ENCODE results near the gene IDS. TPM values are rescaled to one million over a fixed set of nuclear protein-coding genes. Genes with fewer than 3 reads are reported as not detected.
"Not testable (repeated sequence)": the region's sequence is repeated elsewhere in the genome, so short reads cannot be mapped to it uniquely, and the experiment has no call there.

Gene IDS
- total and polyA plus RNA-seq, 8 donors: 8.7 to 138 (median 41.7) TPM

DNA sequence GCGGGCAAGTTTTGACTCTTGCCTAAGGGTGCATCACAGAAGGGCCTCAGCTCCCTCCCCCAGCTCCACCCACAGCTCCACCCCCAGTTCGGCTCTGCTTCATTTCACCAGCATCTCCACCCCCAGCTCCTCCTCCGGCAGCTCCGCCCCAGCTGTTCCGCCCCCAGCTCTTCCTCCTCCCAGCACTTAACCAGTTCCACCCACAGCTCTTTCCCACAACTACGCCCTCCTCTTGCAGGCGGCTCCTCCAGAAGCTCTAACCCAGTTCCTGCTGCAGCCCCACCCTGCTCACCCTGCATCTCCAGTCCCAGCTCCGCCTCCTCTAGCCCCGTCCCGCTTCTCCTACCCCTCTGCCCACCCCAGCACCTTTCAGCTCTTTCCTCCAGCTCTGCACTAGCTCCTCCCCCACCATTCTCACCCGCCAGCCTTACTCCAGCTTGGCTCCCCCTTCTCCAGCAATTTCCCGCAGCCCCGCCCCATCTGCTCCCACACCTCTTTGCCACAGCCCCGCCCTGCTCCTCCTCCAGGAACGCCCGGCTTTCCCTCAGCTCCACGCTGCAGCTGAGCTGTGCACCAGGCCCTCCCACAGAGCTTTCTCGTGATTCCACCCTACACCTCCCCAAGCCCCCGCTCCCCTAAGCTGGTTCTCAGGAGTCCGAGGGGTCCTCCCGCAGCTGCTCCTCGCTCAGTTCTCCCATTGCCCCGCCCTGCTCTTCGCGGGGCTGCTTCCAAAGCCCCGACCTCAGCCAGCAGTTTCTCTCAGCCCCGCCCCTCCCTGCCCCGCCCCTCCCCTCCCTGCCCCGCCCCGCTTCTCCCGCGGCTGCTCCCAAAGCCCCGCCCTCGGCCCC, 34.4 kb upstream of the IDS start:
- DNase-seq: peak; percentile 84 to 96
- intact Hi-C loops (cut with DNase I; ENCODE audit: low total_unique reads): no loop called here
- 1 to 46% (median 4%) methylated on average over 15 to 33 of the region's 34 CpGs for WGBS, 5 donors
- TF ChIP-seq POLR2AphosphoS5 (IDR thresholded peaks at IDR 0.05) (peak in 1 of 3 donors; percentile 5), EP300 (IDR thresholded peaks at IDR 0.05) (no peak), POLR2A (IDR thresholded peaks at IDR 0.05) (no peak)
- TF ChIP-seq, protein P1, sequence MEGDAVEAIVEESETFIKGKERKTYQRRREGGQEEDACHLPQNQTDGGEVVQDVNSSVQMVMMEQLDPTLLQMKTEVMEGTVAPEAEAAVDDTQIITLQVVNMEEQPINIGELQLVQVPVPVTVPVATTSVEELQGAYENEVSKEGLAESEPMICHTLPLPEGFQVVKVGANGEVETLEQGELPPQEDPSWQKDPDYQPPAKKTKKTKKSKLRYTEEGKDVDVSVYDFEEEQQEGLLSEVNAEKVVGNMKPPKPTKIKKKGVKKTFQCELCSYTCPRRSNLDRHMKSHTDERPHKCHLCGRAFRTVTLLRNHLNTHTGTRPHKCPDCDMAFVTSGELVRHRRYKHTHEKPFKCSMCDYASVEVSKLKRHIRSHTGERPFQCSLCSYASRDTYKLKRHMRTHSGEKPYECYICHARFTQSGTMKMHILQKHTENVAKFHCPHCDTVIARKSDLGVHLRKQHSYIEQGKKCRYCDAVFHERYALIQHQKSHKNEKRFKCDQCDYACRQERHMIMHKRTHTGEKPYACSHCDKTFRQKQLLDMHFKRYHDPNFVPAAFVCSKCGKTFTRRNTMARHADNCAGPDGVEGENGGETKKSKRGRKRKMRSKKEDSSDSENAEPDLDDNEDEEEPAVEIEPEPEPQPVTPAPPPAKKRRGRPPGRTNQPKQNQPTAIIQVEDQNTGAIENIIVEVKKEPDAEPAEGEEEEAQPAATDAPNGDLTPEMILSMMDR (IDR thresholded peaks at IDR 0.05): no peak
- Histone ChIP-seq H3K4me1 (peaks cover 0 to 11% (median 8%) of the 10 kb centered on the region in 4 donors), H3K4me3 (peak overlapping the region; percentile 55 to 66 (median 60)), H3K27me3 (no peaks in the 10 kb centered on the region), H3K27ac (peak overlapping the region; percentile 89 to 94 (median 94)), H3K36me3 (peaks cover 0 to 3% (median 1%) of the 10 kb centered on the region in 4 donors), H3K9me3 (no peaks in the 10 kb centered on the region)

DNA sequence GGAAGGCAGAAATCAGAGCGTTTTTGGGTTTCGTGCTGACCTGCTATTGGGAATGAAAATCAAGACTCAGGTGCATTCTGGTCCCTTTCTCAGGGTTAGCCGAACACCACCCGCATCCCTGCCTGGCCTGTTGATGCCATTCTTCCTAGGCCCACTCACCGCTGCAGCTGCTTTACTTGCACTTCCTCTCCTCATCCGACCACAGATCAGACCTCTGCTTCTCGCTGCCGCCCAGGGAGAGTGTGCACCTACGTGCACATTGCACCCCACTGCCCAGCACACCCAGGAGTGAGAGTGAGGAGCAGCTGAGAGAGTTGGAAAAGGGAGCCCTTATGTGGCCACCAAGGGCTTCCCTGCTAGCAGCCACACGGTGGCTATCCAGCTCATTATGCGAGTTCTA, 32.4 kb upstream of the IDS start:
- H3K27me3 ChIP-seq; intact Hi-C loops (cut with DNase I; ENCODE audit: low total_unique reads); H3K9me3 ChIP-seq; H3K36me3 ChIP-seq; DNase-seq; H3K27ac ChIP-seq; H3K4me3 ChIP-seq: not testable (repeated sequence)
- WGBS, 5 donors: 84 to 98% (median 90%) methylated on average over 7 to 9 of the region's 11 CpGs; no CpG with 5 or more reads in 1 of the 5 donors
- H3K4me1 ChIP-seq: peaks cover 0 to 11% (median 8%) of the 10 kb centered on the region in 4 donors

DNA sequence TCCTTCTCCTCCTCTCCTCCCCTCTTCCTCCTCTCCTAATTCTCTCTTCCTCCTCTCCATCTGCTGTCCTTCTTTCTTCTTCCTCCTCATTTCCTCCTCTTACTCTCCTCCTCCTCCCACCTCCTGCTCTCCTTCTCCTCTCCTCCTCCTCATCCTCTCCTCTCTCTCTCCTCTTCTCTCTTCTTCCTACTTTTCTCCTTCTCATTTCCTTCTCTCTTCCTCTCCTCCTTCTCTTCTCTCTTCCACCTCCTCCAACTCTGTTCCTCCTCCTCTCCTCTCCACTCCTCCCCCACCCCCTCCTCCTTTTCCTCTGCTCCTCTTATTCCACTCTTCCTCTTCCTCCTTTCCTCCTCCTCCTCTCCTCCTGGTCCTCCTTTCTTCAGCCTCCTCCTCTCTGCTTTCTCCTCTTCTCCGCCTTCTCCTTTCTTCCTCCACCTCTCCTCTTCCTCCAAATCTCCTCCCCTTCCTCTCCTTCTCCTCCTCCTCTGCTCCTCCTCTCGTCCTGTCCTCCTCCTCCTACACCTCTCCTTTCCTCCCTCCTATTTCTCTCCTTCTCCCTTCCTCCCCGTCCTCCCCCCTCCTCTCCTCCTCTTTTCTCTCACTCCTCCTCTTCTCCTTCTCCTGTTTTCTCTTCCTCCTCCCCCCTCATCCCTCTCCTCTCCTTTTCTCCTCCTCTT, 30.0 kb upstream of the IDS start:
- intact Hi-C loops (cut with DNase I; ENCODE audit: low total_unique reads); H3K27me3 ChIP-seq; H3K27ac ChIP-seq; H3K36me3 ChIP-seq; H3K4me3 ChIP-seq; H3K9me3 ChIP-seq; H3K4me1 ChIP-seq; DNase-seq: not testable (repeated sequence)
- WGBS, 5 donors: 51 to 93% (median 73%) methylated on average over 3 of the region's 3 CpGs

DNA sequence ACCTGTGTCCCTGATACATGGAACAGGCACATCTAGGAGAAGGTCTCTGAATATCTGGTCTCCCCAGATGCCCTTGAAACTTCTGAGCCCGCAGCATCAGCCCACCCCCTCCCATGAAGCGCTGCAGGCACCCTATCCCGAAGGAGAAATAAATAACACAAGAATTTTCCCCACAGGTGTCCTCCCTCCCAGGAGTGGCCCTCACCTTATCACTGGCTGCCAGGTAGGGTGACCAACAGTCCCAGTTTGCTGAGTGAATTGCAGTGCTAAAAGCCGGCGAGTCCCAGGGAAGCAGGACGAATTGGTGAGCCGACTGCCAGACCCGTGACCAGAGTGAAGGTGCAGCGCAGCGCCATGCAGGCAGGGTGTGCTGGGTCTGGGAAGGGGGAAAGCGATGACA, 28.9 kb upstream of the IDS start:
- H3K4me1 ChIP-seq; H3K4me3 ChIP-seq; H3K27me3 ChIP-seq; H3K27ac ChIP-seq; H3K36me3 ChIP-seq; DNase-seq; H3K9me3 ChIP-seq; intact Hi-C loops (cut with DNase I; ENCODE audit: low total_unique reads): not testable (repeated sequence)
- 87 to 98% (median 91%) methylated on average over 8 to 10 of the region's 11 CpGs for WGBS, 5 donors

DNA sequence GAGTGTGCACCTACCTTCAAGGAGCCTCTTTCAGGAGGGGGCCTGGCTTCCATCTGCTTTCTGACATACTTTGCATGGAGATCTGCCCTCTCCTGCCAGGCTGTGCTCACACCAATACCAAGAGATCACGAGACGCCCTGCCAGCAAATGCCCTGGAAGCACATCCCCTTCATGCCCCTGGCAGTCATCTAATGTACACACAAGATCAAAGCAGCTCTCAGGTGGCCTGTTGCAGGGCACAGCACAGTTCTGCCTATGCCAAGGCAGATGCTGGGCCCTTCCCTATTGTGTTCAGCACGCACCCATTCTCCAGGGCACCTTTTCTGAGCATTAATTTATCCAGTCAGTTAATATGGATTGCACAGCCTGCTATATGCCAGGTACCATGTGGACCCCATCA, 27.8 kb upstream of the IDS start:
- DNase-seq; H3K27me3 ChIP-seq; H3K9me3 ChIP-seq; H3K27ac ChIP-seq; intact Hi-C loops (cut with DNase I; ENCODE audit: low total_unique reads); H3K4me1 ChIP-seq; H3K4me3 ChIP-seq: not testable (repeated sequence)
- peaks cover 0 to 13% (median 5%) of the 10 kb centered on the region in 4 donors for H3K36me3 ChIP-seq
- WGBS, 5 donors: 100% methylated on average over 1 of the region's 3 CpGs; no CpG with 5 or more reads in 2 of the 5 donors

DNA sequence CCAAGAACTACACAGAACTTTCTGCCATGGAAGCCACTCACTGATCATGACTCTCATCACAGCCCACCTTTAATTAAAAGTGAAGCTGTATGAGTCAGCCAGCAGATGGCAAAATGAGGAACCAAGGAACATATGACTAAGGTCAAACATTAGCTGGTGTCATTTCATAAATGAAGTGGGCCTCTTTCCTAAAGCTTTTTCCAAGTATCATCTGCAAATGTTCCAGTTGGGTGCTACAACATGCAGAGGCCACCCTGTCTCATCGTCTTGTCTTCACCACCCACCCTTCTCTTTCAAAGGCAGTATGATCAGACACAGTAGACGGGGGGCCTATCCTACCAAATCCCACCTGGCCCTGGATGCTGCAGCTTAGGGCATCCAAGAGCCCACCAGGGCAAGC, 26.5 kb upstream of the IDS start:
- no peak overlapping the region for H3K27ac ChIP-seq
- H3K36me3 ChIP-seq: peaks cover 0 to 13% (median 5%) of the 10 kb centered on the region in 4 donors
- H3K27me3 ChIP-seq: no peaks in the 10 kb centered on the region
- no peak overlapping the region for H3K4me3 ChIP-seq
- intact Hi-C loops (cut with DNase I; ENCODE audit: low total_unique reads): no loop called here
- no peak for DNase-seq
- TF ChIP-seq POLR2A (IDR thresholded peaks at IDR 0.05) (no peak), POLR2AphosphoS5 (IDR thresholded peaks at IDR 0.05) (no peak)
- whole genome bisulfite sequencing, 5 donors: 49 to 84% (median 75%) methylated on average over 1 to 2 of the region's 2 CpGs
- H3K4me1 ChIP-seq: no peaks in the 10 kb centered on the region
- H3K9me3 ChIP-seq: no peaks in the 10 kb centered on the region

DNA sequence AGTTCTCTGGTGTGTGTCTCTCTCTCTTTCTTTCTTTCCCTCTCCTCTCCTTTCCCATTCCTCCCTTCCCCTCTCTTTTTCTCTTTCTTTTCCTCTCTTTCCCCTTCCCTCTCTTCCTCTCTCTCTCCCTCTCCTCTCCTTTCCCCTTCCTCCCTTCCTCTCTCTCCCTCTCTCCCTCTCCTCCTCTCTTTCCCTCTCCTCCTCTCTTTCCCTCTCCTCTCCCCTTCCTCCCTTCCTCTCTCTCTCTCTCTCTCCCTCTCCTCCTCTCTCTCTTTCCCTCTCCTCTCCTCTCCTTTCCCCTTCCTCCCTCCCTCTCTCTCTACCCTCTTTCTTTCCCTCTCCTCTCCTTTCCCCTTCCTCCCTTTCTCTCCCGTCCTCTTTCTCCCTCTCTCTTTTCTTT, 23.3 kb upstream of the IDS start:
- TF ChIP-seq POLR2A (IDR thresholded peaks at IDR 0.05): no peak
- TF ChIP-seq, protein P1 (IDR thresholded peaks at IDR 0.05): no peak
- TF ChIP-seq EP300 (IDR thresholded peaks at IDR 0.05): no peak
- TF ChIP-seq POLR2AphosphoS5 (IDR thresholded peaks at IDR 0.05): no peak
- H3K4me3 ChIP-seq: no peak overlapping the region
- H3K27me3 ChIP-seq: no peaks in the 10 kb centered on the region
- peaks cover 0 to 11% (median 3%) of the 10 kb centered on the region in 4 donors for H3K4me1 ChIP-seq
- no peaks in the 10 kb centered on the region for H3K9me3 ChIP-seq
- 47 to 88% (median 83%) methylated on average over 1 of the region's 1 CpG for WGBS, 5 donors
- H3K36me3 ChIP-seq: peaks cover 0 to 13% (median 0%) of the 10 kb centered on the region in 4 donors
- DNase-seq: no peak
- intact Hi-C loops (cut with DNase I; ENCODE audit: low total_unique reads): no loop called here
- peak overlapping the region in 1 of 5 donors; percentile 38 for H3K27ac ChIP-seq

Data from stomach (tissue), 9 donors.